ENCODE results near the gene ATP8B3. TPM values are rescaled to one million over a fixed set of nuclear protein-coding genes. Genes with fewer than 3 reads are reported as not detected.

ATP8B3 gene
- total and polyA plus RNA-seq, 8 donors: 0.15 to 1.4 (median 0.80) TPM; not detected in 4

DNA sequence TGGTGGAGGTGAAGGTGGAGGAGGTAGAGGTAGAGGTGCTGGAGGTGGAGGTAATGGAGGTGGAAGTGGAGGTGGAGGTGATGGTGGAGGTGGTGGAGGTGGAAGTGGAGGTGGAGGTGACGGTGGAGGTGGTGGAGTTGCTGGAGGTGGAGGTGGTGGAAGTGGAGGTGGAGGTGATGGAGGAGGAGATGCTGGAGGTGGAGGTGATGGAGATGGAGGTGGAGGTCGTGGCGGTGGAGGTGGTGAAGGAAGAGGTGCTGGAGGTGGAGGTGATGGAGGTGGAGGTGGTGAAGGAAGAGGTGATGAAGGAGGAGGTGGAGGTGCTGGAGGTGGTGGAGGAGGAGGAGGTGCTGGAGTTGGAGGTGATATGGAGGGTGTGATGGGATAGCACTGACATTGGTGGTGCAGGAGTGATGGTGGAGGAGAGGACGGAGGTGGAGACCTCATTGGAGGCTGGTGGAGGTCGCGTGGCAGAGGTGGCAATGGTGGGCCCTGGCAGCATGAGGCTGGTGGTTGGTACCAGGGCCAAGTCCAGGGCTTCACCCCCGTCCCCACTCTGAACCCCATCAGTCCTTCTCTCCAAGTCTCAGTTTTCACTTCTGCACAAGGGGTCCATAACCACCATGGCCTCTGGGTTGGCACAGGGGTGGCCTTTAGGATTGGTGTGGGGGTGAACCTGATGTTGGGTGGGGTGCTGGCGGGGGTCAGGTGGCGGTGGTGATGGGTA is 43.0 kb downstream of the ATP8B3 start:
- no peak for DNase-seq
- TF ChIP-seq POLR2A (IDR thresholded peaks at IDR 0.05): no peak
- TF ChIP-seq POLR2AphosphoS5 (IDR thresholded peaks at IDR 0.05): no peak
- TF ChIP-seq CTCF (IDR thresholded peaks at IDR 0.05): no peak
- no peak for TF ChIP-seq EP300 (IDR thresholded peaks at IDR 0.05)
- 65 to 80% (median 72%) methylated on average over 9 of the region's 9 CpGs for WGBS, 5 donors
- peaks cover 7 to 23% (median 21%) of the 10 kb centered on the region in 4 donors for H3K9me3 ChIP-seq
- intact Hi-C loops (cut with DNase I; ENCODE audit: low total_unique reads): no loop called here
- peaks cover 36 to 97% (median 67%) of the 10 kb centered on the region in 3 donors for H3K27me3 ChIP-seq
- no peak overlapping the region for H3K4me3 ChIP-seq
- H3K27ac ChIP-seq: no peak overlapping the region
- no peaks in the 10 kb centered on the region for H3K36me3 ChIP-seq
- peaks cover 0 to 8% (median 3%) of the 10 kb centered on the region in 4 donors for H3K4me1 ChIP-seq

GRCh38 chr19:1768248-1768647 is 43.8 kb downstream of the ATP8B3 start:
- peaks cover 7 to 23% (median 21%) of the 10 kb centered on the region in 4 donors for H3K9me3 ChIP-seq
- WGBS, 5 donors: 13 to 33% (median 29%) methylated on average over 13 of the region's 13 CpGs
- H3K27me3 ChIP-seq: peaks cover 31 to 97% (median 67%) of the 10 kb centered on the region in 3 donors
- TF ChIP-seq POLR2A (IDR thresholded peaks at IDR 0.05) (no peak), EP300 (IDR thresholded peaks at IDR 0.05) (no peak), POLR2AphosphoS5 (IDR thresholded peaks at IDR 0.05) (no peak), CTCF (IDR thresholded peaks at IDR 0.05) (no peak)
- H3K36me3 ChIP-seq: no peaks in the 10 kb centered on the region
- H3K4me1 ChIP-seq: peaks cover 0 to 8% (median 3%) of the 10 kb centered on the region in 4 donors
- H3K4me3 ChIP-seq: no peak overlapping the region
- DNase-seq: no peak
- intact Hi-C loops (cut with DNase I; ENCODE audit: low total_unique reads): no loop called here
- H3K27ac ChIP-seq: no peak overlapping the region

DNA sequence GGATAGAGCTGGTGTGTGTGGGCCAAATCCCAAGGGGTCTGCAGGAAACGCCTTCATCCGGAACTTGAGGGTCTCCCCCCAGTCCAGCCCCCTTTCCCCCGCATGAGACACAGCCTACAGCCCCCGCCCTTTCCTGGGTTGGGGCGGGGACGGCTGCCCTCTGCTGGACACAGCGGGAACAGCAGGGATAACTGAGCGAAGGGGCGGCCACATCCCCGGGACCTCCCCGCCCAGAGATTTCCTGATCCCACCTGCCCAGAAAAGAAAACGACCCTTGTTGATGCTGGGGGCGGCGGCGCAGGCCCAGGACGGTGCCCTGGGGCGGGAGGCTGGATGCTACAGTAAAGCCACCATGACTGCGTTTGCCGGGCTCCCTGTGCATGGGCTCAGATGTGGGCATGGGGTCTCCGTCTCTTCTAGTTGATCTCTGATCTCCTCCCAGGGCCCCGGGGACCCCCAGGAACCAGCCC is 44.6 kb downstream of the ATP8B3 start:
- Histone ChIP-seq H3K9me3 (peaks cover 7 to 23% (median 21%) of the 10 kb centered on the region in 4 donors), H3K4me1 (peaks cover 0 to 8% (median 3%) of the 10 kb centered on the region in 4 donors), H3K27me3 (peaks cover 31 to 100% (median 73%) of the 10 kb centered on the region in 3 donors), H3K27ac (no peak overlapping the region), H3K4me3 (no peak overlapping the region), H3K36me3 (no peaks in the 10 kb centered on the region)
- intact Hi-C loops (cut with DNase I; ENCODE audit: low total_unique reads): no loop called here
- TF ChIP-seq CTCF (IDR thresholded peaks at IDR 0.05) (peak in 6 of 7 experiments; percentile 8 to 96 (median 88)), POLR2A (IDR thresholded peaks at IDR 0.05) (no peak), POLR2AphosphoS5 (IDR thresholded peaks at IDR 0.05) (no peak), EP300 (IDR thresholded peaks at IDR 0.05) (no peak)
- 1 to 8% (median 4%) methylated on average over 11 to 21 of the region's 21 CpGs for WGBS, 5 donors
- peak; percentile 51 to 79 for DNase-seq

- TF ChIP-seq CTCF (IDR thresholded peaks at IDR 0.05) (no peak), POLR2AphosphoS5 (IDR thresholded peaks at IDR 0.05) (no peak), EP300 (IDR thresholded peaks at IDR 0.05) (no peak), POLR2A (IDR thresholded peaks at IDR 0.05) (no peak)
- Histone ChIP-seq H3K9me3 (peaks cover 7 to 23% (median 19%) of the 10 kb centered on the region in 4 donors), H3K4me3 (no peak overlapping the region), H3K27ac (no peak overlapping the region), H3K36me3 (no peaks in the 10 kb centered on the region), H3K27me3 (peaks cover 34 to 100% (median 79%) of the 10 kb centered on the region in 3 donors), H3K4me1 (peaks cover 0 to 8% (median 3%) of the 10 kb centered on the region in 4 donors)
- DNase-seq: no peak
- intact Hi-C loops (cut with DNase I; ENCODE audit: low total_unique reads): no loop called here
- WGBS, 5 donors: 19 to 23% (median 20%) methylated on average over 10 of the region's 10 CpGs
Observed at GRCh38 chr19:1766800-1767352, 45.2 kb downstream of the ATP8B3 start.
